HEK293T (cell line): ENCODE measurements around the gene SERPINE1.

ENCODE experiments used
- ARNT ChIP-seq: fragments of 450-650 bp; IDR thresholded peaks from 2 replicates; pipeline ENCODE4 v1.6.1; 2017; ENCODE audit warnings: mild to moderate bottlenecking
- BHLHE40 ChIP-seq: fragments of 450-650 bp; IDR thresholded peaks from 2 replicates; pipeline ENCODE4 v1.6.1; 2016; ENCODE audit warnings: mild to moderate bottlenecking, moderate library complexity, borderline replicate concordance
- FOXK2 ChIP-seq: fragments of 450-650 bp; IDR thresholded peaks from 2 replicates; pipeline ENCODE4 v1.6.1; 2016; ENCODE audit warnings: mild to moderate bottlenecking
- L3MBTL2 ChIP-seq: fragments of 450-650 bp; conservative IDR thresholded peaks from 2 replicates; pipeline ENCODE4 v1.6.1; 2016; ENCODE audit warnings: mild to moderate bottlenecking
- NFRKB ChIP-seq: fragments of 450-650 bp; IDR thresholded peaks from 2 replicates; pipeline ENCODE4 v1.6.1; 2016; ENCODE audit warnings: mild to moderate bottlenecking, moderate library complexity
- SP1 ChIP-seq: fragments of 450-650 bp; IDR thresholded peaks from 2 replicates; pipeline ENCODE4 v1.6.1; 2017
- SUZ12 ChIP-seq: fragments of 450-650 bp; IDR thresholded peaks from 2 replicates; pipeline ENCODE4 v1.6.1; 2016; ENCODE audit warnings: mild to moderate bottlenecking
- TARDBP ChIP-seq: fragments of 450-650 bp; IDR thresholded peaks from 2 replicates; pipeline ENCODE4 v1.6.1; 2016

GRCh38 chr7:101116898-101117297, 10.0 kb upstream of the SERPINE1 start:
- TF ChIP-seq SUZ12 = no peak
- TF ChIP-seq NFRKB = no peak
- no peak for TF ChIP-seq TARDBP
- no peak for TF ChIP-seq BHLHE40
- no peak for TF ChIP-seq SP1
- TF ChIP-seq FOXK2 = no peak
- no peak for TF ChIP-seq L3MBTL2
- TF ChIP-seq ARNT = no peak
